SK-N-SH (cell line): ENCODE data around the gene BRINP1.

Experiments used
- FOXJ3 ChIP-seq: sonication (generic); formaldehyde crosslinking; IDR thresholded peaks from 2 replicates; pipeline ENCODE4 v1.5.1; 2020; ENCODE audit warnings: mild to moderate bottlenecking, missing genetic modification reagents
- SIN3A ChIP-seq: IDR thresholded peaks from 2 replicates; pipeline ENCODE4 v1.6.1; 2012; ENCODE audit warnings: low read depth, mild to moderate bottlenecking, low read length, moderate library complexity, borderline replicate concordance
- TAF1 ChIP-seq: IDR thresholded peaks from 2 replicates; pipeline ENCODE4 v1.6.1; 2012; ENCODE audit warnings: low read depth, mild to moderate bottlenecking, low read length, moderate library complexity, borderline replicate concordance
- TEAD4 ChIP-seq: IDR thresholded peaks from 2 replicates; pipeline ENCODE4 v1.4.0; 2012; ENCODE audit warnings: mild to moderate bottlenecking, borderline replicate concordance; ENCODE audit not compliant: insufficient read depth
- USF2 ChIP-seq: fragments of 150-350 bp; IDR thresholded peaks from 2 replicates; pipeline ENCODE4 v1.6.1; 2017; ENCODE audit warnings: antibody characterized with exemption, low read length, low read depth, borderline replicate concordance
- TF ChIP-seq, protein P1 (sequence below): fragments of 200-600 bp; sonication (generic); IDR thresholded peaks from 2 replicates; pipeline ENCODE4 v1.6.1; 2017; ENCODE audit warnings: antibody characterized with exemption, mild to moderate bottlenecking, moderate library complexity
- TF ChIP-seq, protein P2 (sequence below): IDR thresholded peaks from 2 replicates; pipeline ENCODE4 v1.4.0; 2012; ENCODE audit warnings: low read depth, borderline replicate concordance
- TF ChIP-seq, protein P3 (sequence below): IDR thresholded peaks from 2 replicates; pipeline ENCODE4 v1.4.0; 2012; ENCODE audit warnings: low read depth

- TF ChIP-seq, protein P1, sequence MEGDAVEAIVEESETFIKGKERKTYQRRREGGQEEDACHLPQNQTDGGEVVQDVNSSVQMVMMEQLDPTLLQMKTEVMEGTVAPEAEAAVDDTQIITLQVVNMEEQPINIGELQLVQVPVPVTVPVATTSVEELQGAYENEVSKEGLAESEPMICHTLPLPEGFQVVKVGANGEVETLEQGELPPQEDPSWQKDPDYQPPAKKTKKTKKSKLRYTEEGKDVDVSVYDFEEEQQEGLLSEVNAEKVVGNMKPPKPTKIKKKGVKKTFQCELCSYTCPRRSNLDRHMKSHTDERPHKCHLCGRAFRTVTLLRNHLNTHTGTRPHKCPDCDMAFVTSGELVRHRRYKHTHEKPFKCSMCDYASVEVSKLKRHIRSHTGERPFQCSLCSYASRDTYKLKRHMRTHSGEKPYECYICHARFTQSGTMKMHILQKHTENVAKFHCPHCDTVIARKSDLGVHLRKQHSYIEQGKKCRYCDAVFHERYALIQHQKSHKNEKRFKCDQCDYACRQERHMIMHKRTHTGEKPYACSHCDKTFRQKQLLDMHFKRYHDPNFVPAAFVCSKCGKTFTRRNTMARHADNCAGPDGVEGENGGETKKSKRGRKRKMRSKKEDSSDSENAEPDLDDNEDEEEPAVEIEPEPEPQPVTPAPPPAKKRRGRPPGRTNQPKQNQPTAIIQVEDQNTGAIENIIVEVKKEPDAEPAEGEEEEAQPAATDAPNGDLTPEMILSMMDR = no peak
- TF ChIP-seq SIN3A = no peak
- no peak for TF ChIP-seq TAF1
- TF ChIP-seq, protein P2, sequence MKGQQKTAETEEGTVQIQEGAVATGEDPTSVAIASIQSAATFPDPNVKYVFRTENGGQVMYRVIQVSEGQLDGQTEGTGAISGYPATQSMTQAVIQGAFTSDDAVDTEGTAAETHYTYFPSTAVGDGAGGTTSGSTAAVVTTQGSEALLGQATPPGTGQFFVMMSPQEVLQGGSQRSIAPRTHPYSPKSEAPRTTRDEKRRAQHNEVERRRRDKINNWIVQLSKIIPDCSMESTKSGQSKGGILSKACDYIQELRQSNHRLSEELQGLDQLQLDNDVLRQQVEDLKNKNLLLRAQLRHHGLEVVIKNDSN = no peak
- TF ChIP-seq FOXJ3 = no peak
- TF ChIP-seq TEAD4 = no peak
- TF ChIP-seq, protein P3, sequence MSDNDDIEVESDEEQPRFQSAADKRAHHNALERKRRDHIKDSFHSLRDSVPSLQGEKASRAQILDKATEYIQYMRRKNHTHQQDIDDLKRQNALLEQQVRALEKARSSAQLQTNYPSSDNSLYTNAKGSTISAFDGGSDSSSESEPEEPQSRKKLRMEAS = no peak
- no peak for TF ChIP-seq USF2
Observed at GRCh38 chr9:119165131-119165530, 204.1 kb downstream of the BRINP1 start.
